Lower leg skin (tissue), 4 donors: Measurements from ENCODE around the gene CLEC20A. TPM values are rescaled to one million over a fixed set of nuclear protein-coding genes. Genes with fewer than 3 reads are reported as not detected.

Source experiments
- DNase-seq, 2 donors: peaks; one replicate each; pipeline ENCODE4 v3.0.0-alpha.2; 2019; ENCODE audit warnings: low spot score in 2 of 2
- H3K4me3 ChIP-seq: fragments of 200-600 bp; sonication (generic); 2 replicates; pipeline ENCODE4 v1.5.1; 2017; ENCODE audit warnings: mild to moderate bottlenecking, low read depth; ENCODE audit not compliant: poor library complexity, severe bottlenecking
- CTCF ChIP-seq, 3 donors: fragments of 450-650 bp; IDR thresholded peaks; one replicate each; pipeline ENCODE4 v1.5.1; 2016; ENCODE audit warnings: antibody characterized with exemption in 3 of 3, mild to moderate bottlenecking in 3 of 3, moderate library complexity in 2 of 3
- POLR2A ChIP-seq, 2 donors: fragments of 450-650 bp; IDR thresholded peaks; one replicate each; pipeline ENCODE4 v1.6.1; 2016 to 2017; ENCODE audit warnings: antibody characterized with exemption in 2 of 2, mild to moderate bottlenecking in 1 of 2, moderate library complexity in 1 of 2
- WGBS, 2 donors: methylation state at CpG; one replicate each; pipeline ENCODE4 v1.1.5; 2018; 5-methylcytosine and 5-hydroxymethylcytosine counted together
- intact Hi-C: fragments of 100-400 bp; cut with DNase I; formaldehyde crosslinking; loops from one replicate; pipeline ENCODE4 v1.15.0; 2023; ENCODE audit warnings: low total_unique reads
- total RNA-seq, 4 donors: library from RNA; depleted of rRNA; stranded (reverse); fragments of >200 nt; gene quantifications; one replicate each; pipeline ENCODE4 v1.1.0, GENCODE V29; 2016

The CLEC20A gene
- total RNA-seq, 4 donors from 2014 or later = not detected

GRCh38 chr1:178497903-178498478, 1.2 kb upstream of the CLEC20A start:
- TF ChIP-seq CTCF (IDR thresholded peaks at IDR 0.05) (no peak), POLR2A (IDR thresholded peaks at IDR 0.05) (no peak)
- intact Hi-C loops = no loop called here
- WGBS, 2 donors = 91 to 92% methylated on average over 7 of the region's 7 CpGs
- DNase-seq = no peak
- H3K4me3 ChIP-seq = no peak overlapping the region

GRCh38 chr1:178495741-178496409, 889 bp downstream of the CLEC20A start:
- H3K4me3 ChIP-seq = no peak overlapping the region
- WGBS, 2 donors = 84 to 86% methylated on average over 16 of the region's 16 CpGs
- peak in 1 of 2 donors; percentile 76 for DNase-seq
- intact Hi-C loops = no loop called here
- TF ChIP-seq CTCF (IDR thresholded peaks at IDR 0.05) (no peak), POLR2A (IDR thresholded peaks at IDR 0.05) (no peak)

GRCh38 chr1:178495158-178495557, 1.6 kb downstream of the CLEC20A start:
- WGBS, 2 donors = 95 to 97% methylated on average over 1 of the region's 1 CpG
- H3K4me3 ChIP-seq = no peak overlapping the region
- intact Hi-C loops = no loop called here
- DNase-seq = no peak
- TF ChIP-seq POLR2A (IDR thresholded peaks at IDR 0.05) (no peak), CTCF (IDR thresholded peaks at IDR 0.05) (no peak)

- TF ChIP-seq POLR2A (IDR thresholded peaks at IDR 0.05) (no peak), CTCF (IDR thresholded peaks at IDR 0.05) (no peak)
- no peak overlapping the region for H3K4me3 ChIP-seq
- peak in 1 of 2 donors; percentile 83 for DNase-seq
- intact Hi-C loops = no loop called here
- WGBS, 2 donors = 91 to 96% methylated on average over 13 of the region's 13 CpGs
Measured at GRCh38 chr1:178494569-178494971, 2.2 kb downstream of the CLEC20A start.

- peak in 1 of 2 donors; percentile 76 for DNase-seq
- H3K4me3 ChIP-seq = no peak overlapping the region
- intact Hi-C loops = no loop called here
- TF ChIP-seq CTCF (IDR thresholded peaks at IDR 0.05) (no peak), POLR2A (IDR thresholded peaks at IDR 0.05) (no peak)
- WGBS, 2 donors = 84 to 86% methylated on average over 16 of the region's 16 CpGs
Measured at GRCh38 chr1:178493301-178493741, 3.4 kb downstream of the CLEC20A start.
